Choroid plexus epithelial cell (primary cell): Measurements from ENCODE around the gene AKAP4.

ENCODE experiments used
- DNase-seq: peaks from one replicate; pipeline ENCODE4 v3.0.0-alpha.2; 2010; ENCODE audit warnings: low read depth
- H3K4me3 ChIP-seq: 2 replicates; pipeline ENCODE4 v1.5.1; 2011; ENCODE audit warnings: low read depth, mild to moderate bottlenecking, control low read depth, low read length, moderate library complexity
- CTCF ChIP-seq: conservative IDR thresholded peaks from 2 replicates; pipeline ENCODE4 v1.5.1; 2011; ENCODE audit warnings: low read depth, mild to moderate bottlenecking, control low read depth, inconsistent platforms, low read length, moderate library complexity

Gene AKAP4

GRCh38 chrX:50200907-50201306 is at the start of gene AKAP4:
Gene AKAP4, minus strand, starts transcription at chrX:50201007. Its CDS starts 118 bp downstream, at chrX:50200889.
- no peak within 1 kb of the TSS for H3K4me3 ChIP-seq
- no peak for DNase-seq
- TF ChIP-seq CTCF, result no peak

- TF ChIP-seq CTCF, result peak; percentile 46
- peak; percentile 47 for DNase-seq
- H3K4me3 ChIP-seq, result no peak overlapping the region
These were observed 10.7 kb upstream of the AKAP4 start for GRCh38 chrX:50211510-50211909.

GRCh38 chrX:50206753-50207152 is 5.9 kb upstream of the AKAP4 start:
- no peak for DNase-seq
- H3K4me3 ChIP-seq, result no peak overlapping the region
- no peak for TF ChIP-seq CTCF

- peak; percentile 85 for DNase-seq
- H3K4me3 ChIP-seq, result peak within 1 kb of the TSS; percentile 35
- peak; percentile 73 for TF ChIP-seq CTCF
These were observed 3.6 kb upstream of the AKAP4 start, which contains the start of gene CCNB3 for GRCh38 chrX:50204364-50204899. Gene CCNB3, plus strand, starts transcription at chrX:50204765. Its CDS starts 80,399 bp downstream, at chrX:50285164.

- TF ChIP-seq CTCF, result no peak
- DNase-seq, result peak; percentile 6
These were observed 1.7 kb upstream of the AKAP4 start for GRCh38 chrX:50202539-50202938.

GRCh38 chrX:50198348-50198747 is 2.5 kb downstream of the AKAP4 start:
- no peak for TF ChIP-seq CTCF
- H3K4me3 ChIP-seq, result no peak overlapping the region
- no peak for DNase-seq

More at GRCh38 chrX:50202539-50202938, 1.7 kb upstream of the AKAP4 start:
- no peak overlapping the region for H3K4me3 ChIP-seq
